Parietal lobe (tissue), 2 donors: Measurements from ENCODE around the gene ST3GAL4. TPM values are rescaled to one million over a fixed set of nuclear protein-coding genes. Genes with fewer than 3 reads are reported as not detected.

Experiments
- small RNA-seq: library from RNA; depleted of rRNA; stranded (forward); fragments of <200 nt; gene quantifications from one replicate; pipeline ENCODE3, GENCODE V24; 2014; ENCODE audit warnings: low replicate concordance
- total RNA-seq: library from RNA; depleted of rRNA; stranded (reverse); fragments of >200 nt; gene quantifications from one replicate; pipeline ENCODE4 v1.2.3, GENCODE V29; 2014

The ST3GAL4 gene, protein sequence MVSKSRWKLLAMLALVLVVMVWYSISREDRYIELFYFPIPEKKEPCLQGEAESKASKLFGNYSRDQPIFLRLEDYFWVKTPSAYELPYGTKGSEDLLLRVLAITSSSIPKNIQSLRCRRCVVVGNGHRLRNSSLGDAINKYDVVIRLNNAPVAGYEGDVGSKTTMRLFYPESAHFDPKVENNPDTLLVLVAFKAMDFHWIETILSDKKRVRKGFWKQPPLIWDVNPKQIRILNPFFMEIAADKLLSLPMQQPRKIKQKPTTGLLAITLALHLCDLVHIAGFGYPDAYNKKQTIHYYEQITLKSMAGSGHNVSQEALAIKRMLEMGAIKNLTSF
- 14.4 TPM for total RNA-seq

DNA sequence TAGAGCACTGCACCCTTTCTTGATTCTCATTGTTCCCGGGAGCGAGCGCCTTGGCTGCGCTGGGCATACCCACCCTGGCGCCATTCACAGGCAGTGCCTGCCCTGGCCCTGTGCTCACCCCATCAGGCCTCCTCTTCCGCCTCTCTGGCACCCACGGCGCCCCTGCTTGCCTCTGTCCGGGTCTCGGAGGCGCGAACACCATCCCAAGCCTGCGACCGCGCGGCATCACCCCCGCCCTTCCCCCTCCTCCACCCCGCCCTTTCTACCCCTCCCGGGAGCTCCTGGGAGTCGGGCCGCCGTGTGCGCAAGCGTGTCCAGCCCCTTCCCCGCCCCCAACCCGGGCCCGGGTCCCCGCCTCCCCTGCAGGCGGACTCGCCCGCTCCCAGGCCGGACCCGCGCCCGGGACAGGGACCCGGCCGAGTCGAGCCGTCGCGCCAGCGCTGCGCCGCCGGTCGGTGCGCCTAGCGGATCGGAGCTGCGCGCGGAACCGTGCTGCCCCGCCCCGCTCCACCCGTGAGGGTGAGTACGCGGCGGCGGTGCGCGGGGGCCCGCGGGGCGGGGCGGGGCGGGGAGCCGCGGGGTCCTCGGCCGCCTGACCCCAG is at the start of gene ST3GAL4:
TSS of gene ST3GAL4 (plus strand) at position 363 of the 602 bp plus-strand sequence. CDS start 50,470 bp downstream, outside the sequence.

Small RNA genes lying within 50 kb of the gene (small RNA-seq; reads per million reads assigned to genes)
- gene AP001318.3 = not detected

Other genes starting within 250 kb of the ST3GAL4 start
- gene RPUSD4, start 144.0 kb upstream of the ST3GAL4 start, total RNA-seq = 51.0 TPM
- gene FAM118B, start 143.9 kb upstream of the ST3GAL4 start, total RNA-seq = 29.1 TPM
- gene SRPRA, start 86.8 kb upstream of the ST3GAL4 start, total RNA-seq = 20.7 TPM
- 22.5 TPM for gene FOXRED1, start 86.5 kb upstream of the ST3GAL4 start, total RNA-seq
- gene TIRAP, start 72.6 kb upstream of the ST3GAL4 start, total RNA-seq = 3.8 TPM
- gene DCPS, start 51.6 kb upstream of the ST3GAL4 start, total RNA-seq = 5.3 TPM